GM12878 (cell line): ENCODE results near the gene AKT3. TPM values are rescaled to one million over a fixed set of nuclear protein-coding genes. Genes with fewer than 3 reads are reported as not detected.
"Not testable (repeated sequence)": the region's sequence is repeated elsewhere in the genome, so short reads cannot be mapped to it uniquely, and the experiment has no call there.

Source experiments
- ATAC-seq: fragments of 200-7000 bp; cut with Tn5 transposase; 3 replicates; pipeline ENCODE4 v1.9.1; 2020; ENCODE audit warnings: mild to moderate bottlenecking, moderate library complexity
- BruUV-seq: library from RNA; stranded (reverse); fragments of 400-500 nt; replicated peaks from 2 replicates; lab custom pipeline; 2021; lab: Mats Ljungman, UMichigan
- CTCF ChIA-PET: fragments of 300-600 bp; sonication (Branson Sonifier 250); formaldehyde crosslinking; extraction: SDS; loops from one replicate; lab custom pipeline; 2021; ENCODE audit warnings: inconsistent platforms; lab: Yijun Ruan, JAX
- POLR2A ChIA-PET: fragments of 350-600 bp; formaldehyde crosslinking; extraction: SDS; loops from one replicate; lab custom pipeline; 2021; ENCODE audit warnings: inconsistent platforms; lab: Charles Lee
- RAD21 ChIA-PET: fragments of 300-600 bp; sonication (Branson Sonifier 250); formaldehyde crosslinking; loops from one replicate; lab custom pipeline; 2023; ENCODE audit warnings: antibody characterized with exemption; ENCODE audit not compliant: unreplicated experiment; lab: Charles Lee
- SMC1A ChIA-PET: fragments of 300-600 bp; sonication (Branson Sonifier 250); formaldehyde crosslinking; loops from one replicate; lab custom pipeline; 2023; ENCODE audit not compliant: unreplicated experiment, uncharacterized antibody; lab: Charles Lee
- DNase-seq: peaks from one replicate; pipeline ENCODE4 v3.0.0-alpha.2; 2011; ENCODE audit warnings: low read depth, low spot score
- FAIRE-seq: peaks from 3 replicates; lab custom pipeline; 2011; peaks lifted over from hg19 to GRCh38; lab: Jason Lieb, UNC
- H2AFZ ChIP-seq: 2 replicates; pipeline ENCODE4 v1.6.0; 2011; ENCODE audit warnings: low read depth, low read length, control low read depth; ENCODE audit not compliant: control insufficient read depth
- H3K27ac ChIP-seq: 2 replicates; pipeline ENCODE4 v1.5.1; 2011; ENCODE audit warnings: control low read depth; ENCODE audit not compliant: control insufficient read depth, insufficient read depth
- H3K27me3 ChIP-seq, 2 experiments: replicated peaks in 1 of 2; 2 replicates each; pipeline versions ENCODE4 v1.6.0 to v1.6.1; 2011; ENCODE audit warnings: low read length in 1 of 2; ENCODE audit not compliant: control insufficient read depth in 2 of 2, insufficient read depth in 2 of 2
- H3K36me3 ChIP-seq, 2 experiments: 2 replicates each; pipeline ENCODE4 v1.5.1; 2011; ENCODE audit warnings: low read length in 1 of 2; ENCODE audit not compliant: control insufficient read depth in 2 of 2, insufficient read depth in 2 of 2
- H3K4me1 ChIP-seq: 2 replicates; pipeline ENCODE4 v1.6.1; 2011; ENCODE audit warnings: mild to moderate bottlenecking, low read length, moderate library complexity, mixed read lengths; ENCODE audit not compliant: control insufficient read depth, insufficient read depth
- H3K4me2 ChIP-seq: 2 replicates; pipeline ENCODE4 v1.6.0; 2011; ENCODE audit warnings: control low read depth; ENCODE audit not compliant: control insufficient read depth, insufficient read depth
- H3K4me3 ChIP-seq: fragments of 200-600 bp; sonication (generic); 2 replicates; pipeline ENCODE4 v1.5.1; 2016
- H3K79me2 ChIP-seq: 2 replicates; pipeline ENCODE4 v1.6.0; 2011; ENCODE audit warnings: low read length; ENCODE audit not compliant: control insufficient read depth, insufficient read depth
- H3K9ac ChIP-seq: 2 replicates; pipeline ENCODE4 v1.8.0; 2011; ENCODE audit warnings: low read length, control low read depth, mixed read lengths; ENCODE audit not compliant: control insufficient read depth, insufficient read depth
- H3K9me3 ChIP-seq: replicated peaks from 3 replicates; pipeline ENCODE4 v1.5.1; 2011; ENCODE audit warnings: mild to moderate bottlenecking, low read length; ENCODE audit not compliant: control insufficient read depth, insufficient read depth
- H4K20me1 ChIP-seq: 2 replicates; pipeline ENCODE4 v1.6.0; 2011; ENCODE audit not compliant: control insufficient read depth, insufficient read depth
- ATF2 ChIP-seq: IDR thresholded peaks from 2 replicates; pipeline ENCODE4 v1.6.1; 2012; ENCODE audit warnings: low read length, inconsistent platforms
- ATF7 ChIP-seq: fragments of 450-650 bp; IDR thresholded peaks from 2 replicates; pipeline ENCODE4 v1.6.1; 2016; ENCODE audit warnings: low read depth, mild to moderate bottlenecking
- CBFB ChIP-seq: IDR thresholded peaks from 2 replicates; pipeline ENCODE4 v1.6.1; 2016; ENCODE audit warnings: antibody characterized with exemption, low read depth
- CREM ChIP-seq: IDR thresholded peaks from 2 replicates; pipeline ENCODE4 v1.6.1; 2014; ENCODE audit warnings: antibody characterized with exemption, low read depth
- EED ChIP-seq: sonication (generic); IDR thresholded peaks from 2 replicates; pipeline ENCODE4 v1.6.1; 2016; ENCODE audit warnings: antibody characterized with exemption, low read depth
- EP300 ChIP-seq, 2 experiments: fragments of 150-350 bp in 1 of 2; IDR thresholded peaks; 2 replicates each; pipeline ENCODE4 v1.6.1; 2011 to 2012; ENCODE audit warnings: low read depth in 2 of 2, low read length in 2 of 2, borderline replicate concordance in 1 of 2, improper control_type of control experiment in 1 of 2, inconsistent platforms in 1 of 2; ENCODE audit not compliant: control insufficient read depth in 1 of 2
- FOXM1 ChIP-seq: IDR thresholded peaks from 2 replicates; pipeline ENCODE4 v1.6.1; 2012; ENCODE audit warnings: low read depth, mild to moderate bottlenecking, inconsistent platforms, low read length, moderate library complexity
- GABPA ChIP-seq: IDR thresholded peaks from 2 replicates; pipeline ENCODE4 v1.6.1; 2014; ENCODE audit warnings: antibody characterized with exemption, low read depth, mild to moderate bottlenecking, inconsistent platforms
- JUNB ChIP-seq: IDR thresholded peaks from 2 replicates; pipeline ENCODE4 v1.6.1; 2016; ENCODE audit warnings: antibody characterized with exemption, mild to moderate bottlenecking
- MEF2A ChIP-seq: IDR thresholded peaks from 2 replicates; pipeline ENCODE4 v1.6.1; 2011; ENCODE audit warnings: low read depth, mild to moderate bottlenecking, low read length, moderate library complexity; ENCODE audit not compliant: insufficient read depth
- NFIC ChIP-seq: IDR thresholded peaks from 2 replicates; pipeline ENCODE4 v1.6.1; 2012; ENCODE audit warnings: low read depth, mild to moderate bottlenecking, inconsistent platforms, low read length, moderate library complexity
- POU2F2 ChIP-seq: IDR thresholded peaks from 3 replicates; pipeline ENCODE4 v1.6.1; 2011; ENCODE audit warnings: low read depth, mild to moderate bottlenecking, low read length, borderline replicate concordance
- RUNX3 ChIP-seq: IDR thresholded peaks from 2 replicates; pipeline ENCODE4 v1.6.1; 2012; ENCODE audit warnings: low read length, inconsistent platforms
- TCF12 ChIP-seq: IDR thresholded peaks from 2 replicates; pipeline ENCODE4 v1.6.1; 2011; ENCODE audit warnings: low read depth, mild to moderate bottlenecking, low read length
- ZBED1 ChIP-seq: IDR thresholded peaks from 2 replicates; pipeline ENCODE4 v1.6.1; 2016; ENCODE audit warnings: borderline replicate concordance
- WGBS: methylation state at CpG from one replicate; pipeline ENCODE4 v1.1.6; 2016; ENCODE audit warnings: low lambda C conversion rate; ENCODE audit not compliant: insufficient replicate concordance, insufficient coverage; ENCODE audit errors: missing lambda C conversion rate; 5-methylcytosine and 5-hydroxymethylcytosine counted together
- in situ Hi-C: fragments of 300-500 bp; cut with MboI; formaldehyde crosslinking; loops from 9 replicates; pipeline ENCODE4 v1.14.3; 2018; ENCODE audit warnings: mixed read lengths
- intact Hi-C: fragments of 100-400 bp; cut with micrococcal nuclease; formaldehyde crosslinking; loops from one replicate; pipeline ENCODE4 v1.14.2; 2022; ENCODE audit not compliant: unreplicated experiment
- polyA plus RNA-seq, 11 experiments: library from polyadenylated mRNA; depleted of rRNA in 4 of 11; unstranded in 6 of 11; stranded (reverse) in 5 of 11; fragments of >200 nt; fragmentation: Nextera tagmentation in 4 of 11; fragmentation: Illumina TruSeq in 1 of 11; extraction: Ambion mirVana in 4 of 11; extraction: Trizol in 1 of 11; gene quantifications; 1 replicate in 1 of 11; 2 replicates in 10 of 11; pipeline versions ENCODE4 v1.2.1 to v1.2.3, GENCODE V29; 2011 to 2016; ENCODE audit warnings: inconsistent platforms in 2 of 11, missing spikeins in 2 of 11, low read depth in 1 of 11
- total RNA-seq, 4 experiments: library from RNA; depleted of rRNA in 3 of 4; stranded (reverse); fragments of >200 nt in 3 of 4; fragmentation: Illumina TruSeq in 1 of 4; extraction: Trizol in 1 of 4; gene quantifications; 2 replicates each; pipeline versions ENCODE4 v1.2.1 to v1.2.3, GENCODE V29; 2013 to 2021

Gene AKT3
- total and polyA plus RNA-seq, 10 of the 15 experiments (the other 5 are each of a cell fraction or from before 2014, with no cell fraction given), result 0.03 to 0.56 (median 0.19) TPM

- H2AFZ ChIP-seq, H3K36me3 ChIP-seq, FAIRE-seq, H3K4me3 ChIP-seq, SMC1A ChIA-PET, H3K27me3 ChIP-seq, H3K9me3 ChIP-seq, in situ Hi-C loops, H3K79me2 ChIP-seq, H4K20me1 ChIP-seq, CTCF ChIA-PET, RAD21 ChIA-PET, BruUV-seq, H3K9ac ChIP-seq: not testable (repeated sequence)
- whole genome bisulfite sequencing, result 0% methylated on average over 2 of the region's 3 CpGs
- intact Hi-C loops, result loop anchor here (5.0 to 10.0 kb wide), 2 partner anchors 138 to 244 kb away; no protein-coding TSS in a partner anchor
- peak; percentile 73 for ATAC-seq
- Histone ChIP-seq H3K4me1 (peaks cover 19% of the 10 kb centered on the region), H3K4me2 (peak overlapping the region; percentile 44; the same call in 1 of the 2 replicates), H3K27ac (peak overlapping the region; percentile 65; the same call in 1 of the 2 replicates)
- POLR2A ChIA-PET, result interaction anchor here (0.7 kb wide), 1 partner anchor 355 kb away, joined by 4 read pairs; no protein-coding TSS in a partner anchor
- peak; percentile 23 for DNase-seq
- TF ChIP-seq JUNB (peak; percentile 63), TCF12 (0 out of 2 replicates have a peak, but pooled peaks have one; percentile 39), POU2F2 (peak; percentile 87; the same call in 2 of the 3 replicates), GABPA (0 out of 2 replicates have a peak, but pooled peaks have one; percentile 20), ATF7 (peak; percentile 26; the same call in 1 of the 2 replicates), NFIC (peak; percentile 88), CBFB (peak; percentile 38; the same call in 1 of the 2 replicates), ZBED1 (0 out of 2 replicates have a peak, but pooled peaks have one; percentile 57), FOXM1 (0 out of 2 replicates have a peak, but pooled peaks have one; percentile 67), CREM (peak; percentile 45; the same call in 1 of the 2 replicates), EED (peak; percentile 75), MEF2A (peak; percentile 85), EP300 (IDR thresholded peaks at IDR 0.05; ENCODE audit: borderline replicate concordance in 1 of 2, control insufficient read depth in 1 of 2, low read depth in 2 of 2, low read length in 2 of 2) (0 out of 4 replicates have a peak, but pooled peaks of 1 of the 2 experiments have one; percentile 15), RUNX3 (peak; percentile 94), ATF2 (peak; percentile 58)
Measured at GRCh38 chr1:243589286-243589685, 260.8 kb downstream of the AKT3 start.
